T-helper 1 cell treated with Interleukin-12 subunit alpha and Interleukin-12 subunit beta and Interleukin-4 antibody, amounts not matched to agents 30 μg/mL and 1 μg/mL, for 36 hours (primary cell): ENCODE data around the gene CCDC112.

Source experiments
- H3K27ac Mint-ChIP-seq: one replicate; pipeline ENCODE4 v1.8.0; 2021; ENCODE audit warnings: mild to moderate bottlenecking, mixed read lengths
- H3K27me3 Mint-ChIP-seq: one replicate; pipeline ENCODE4 v1.8.0; 2021; ENCODE audit warnings: low read depth, mixed read lengths
- H3K36me3 Mint-ChIP-seq: one replicate; pipeline ENCODE4 v1.8.0; 2021; ENCODE audit warnings: low read depth, mixed read lengths
- H3K4me1 Mint-ChIP-seq: one replicate; pipeline ENCODE4 v1.8.0; 2021; ENCODE audit warnings: low read depth, mixed read lengths
- H3K4me3 Mint-ChIP-seq: one replicate; pipeline ENCODE4 v1.8.0; 2021; ENCODE audit warnings: mild to moderate bottlenecking, moderate library complexity, mixed read lengths
- H3K9me3 Mint-ChIP-seq: one replicate; pipeline ENCODE4 v1.8.0; 2021; ENCODE audit warnings: mixed read lengths

CCDC112 gene

GRCh38 chr5:115298811-115299210, 2.4 kb upstream of the CCDC112 start:
- Mint-ChIP-seq H3K27me3 (peaks cover 63% of the 10 kb centered on the region), H3K36me3 (no peaks in the 10 kb centered on the region), H3K9me3 (no peaks in the 10 kb centered on the region), H3K4me1 (peaks cover 6% of the 10 kb centered on the region), H3K27ac (no peak overlapping the region), H3K4me3 (no peak overlapping the region)

GRCh38 chr5:115297031-115297430, 577 bp upstream of the CCDC112 start:
- H3K27ac Mint-ChIP-seq: no peak overlapping the region
- peaks cover 64% of the 10 kb centered on the region for H3K27me3 Mint-ChIP-seq
- peaks cover 7% of the 10 kb centered on the region for H3K9me3 Mint-ChIP-seq
- peaks cover under 1% of the 10 kb centered on the region for H3K36me3 Mint-ChIP-seq
- no peak overlapping the region for H3K4me3 Mint-ChIP-seq
- H3K4me1 Mint-ChIP-seq: peaks cover 6% of the 10 kb centered on the region

- peaks cover 65% of the 10 kb centered on the region for H3K27me3 Mint-ChIP-seq
- peak overlapping the region; percentile 79 for H3K4me3 Mint-ChIP-seq
- peaks cover 2% of the 10 kb centered on the region for H3K36me3 Mint-ChIP-seq
- peaks cover 15% of the 10 kb centered on the region for H3K9me3 Mint-ChIP-seq
- no peak overlapping the region for H3K27ac Mint-ChIP-seq
- H3K4me1 Mint-ChIP-seq: peaks cover 6% of the 10 kb centered on the region
These were observed 704 bp downstream of the CCDC112 start for GRCh38 chr5:115295777-115296123.

GRCh38 chr5:115291397-115291796, 5.1 kb downstream of the CCDC112 start:
- peaks cover 2% of the 10 kb centered on the region for H3K36me3 Mint-ChIP-seq
- H3K4me3 Mint-ChIP-seq: no peak overlapping the region

GRCh38 chr5:115289104-115289503, 7.3 kb downstream of the CCDC112 start:
- peaks cover 2% of the 10 kb centered on the region for H3K36me3 Mint-ChIP-seq
- peaks cover 3% of the 10 kb centered on the region for H3K4me1 Mint-ChIP-seq
- no peak overlapping the region for H3K4me3 Mint-ChIP-seq
- H3K27ac Mint-ChIP-seq: no peak overlapping the region
- H3K9me3 Mint-ChIP-seq: peaks cover 15% of the 10 kb centered on the region
- peaks cover 40% of the 10 kb centered on the region for H3K27me3 Mint-ChIP-seq

More at GRCh38 chr5:115291397-115291796, 5.1 kb downstream of the CCDC112 start:
- H3K4me1 Mint-ChIP-seq: peaks cover 6% of the 10 kb centered on the region
- H3K9me3 Mint-ChIP-seq: peaks cover 15% of the 10 kb centered on the region
- peaks cover 53% of the 10 kb centered on the region for H3K27me3 Mint-ChIP-seq
- H3K27ac Mint-ChIP-seq: no peak overlapping the region

- H3K27me3 Mint-ChIP-seq: peaks cover 4% of the 10 kb centered on the region
- peaks cover 3% of the 10 kb centered on the region for H3K4me1 Mint-ChIP-seq
- no peak overlapping the region for H3K27ac Mint-ChIP-seq
- no peaks in the 10 kb centered on the region for H3K36me3 Mint-ChIP-seq
- H3K4me3 Mint-ChIP-seq: no peak overlapping the region
- H3K9me3 Mint-ChIP-seq: no peaks in the 10 kb centered on the region
These were observed 12.4 kb downstream of the CCDC112 start for GRCh38 chr5:115284021-115284420.

- Mint-ChIP-seq H3K4me1 (peaks cover 3% of the 10 kb centered on the region), H3K27me3 (peaks cover 4% of the 10 kb centered on the region), H3K9me3 (no peaks in the 10 kb centered on the region), H3K4me3 (no peak overlapping the region), H3K27ac (no peak overlapping the region), H3K36me3 (no peaks in the 10 kb centered on the region)
These were observed 14.3 kb downstream of the CCDC112 start for GRCh38 chr5:115282131-115282530.

- no peak overlapping the region for H3K4me3 Mint-ChIP-seq
- peaks cover 28% of the 10 kb centered on the region for H3K27me3 Mint-ChIP-seq
- H3K36me3 Mint-ChIP-seq: no peaks in the 10 kb centered on the region
- H3K27ac Mint-ChIP-seq: no peak overlapping the region
- no peaks in the 10 kb centered on the region for H3K9me3 Mint-ChIP-seq
- no peaks in the 10 kb centered on the region for H3K4me1 Mint-ChIP-seq
These were observed 21.9 kb downstream of the CCDC112 start for GRCh38 chr5:115274584-115274983.

- no peaks in the 10 kb centered on the region for H3K36me3 Mint-ChIP-seq
- H3K27me3 Mint-ChIP-seq: peaks cover 34% of the 10 kb centered on the region
- no peaks in the 10 kb centered on the region for H3K9me3 Mint-ChIP-seq
- H3K4me3 Mint-ChIP-seq: no peak overlapping the region
- H3K27ac Mint-ChIP-seq: no peak overlapping the region
- H3K4me1 Mint-ChIP-seq: no peaks in the 10 kb centered on the region
These were observed 24.0 kb downstream of the CCDC112 start for GRCh38 chr5:115272297-115272958.

- H3K9me3 Mint-ChIP-seq: no peaks in the 10 kb centered on the region
- H3K36me3 Mint-ChIP-seq: no peaks in the 10 kb centered on the region
- H3K27ac Mint-ChIP-seq: no peak overlapping the region
- no peak overlapping the region for H3K4me3 Mint-ChIP-seq
- peaks cover 34% of the 10 kb centered on the region for H3K27me3 Mint-ChIP-seq
- no peaks in the 10 kb centered on the region for H3K4me1 Mint-ChIP-seq
These were observed 25.0 kb downstream of the CCDC112 start for GRCh38 chr5:115271295-115272050.

- Mint-ChIP-seq H3K36me3 (peaks cover 8% of the 10 kb centered on the region), H3K9me3 (peaks cover 12% of the 10 kb centered on the region), H3K4me3 (no peak overlapping the region), H3K4me1 (peaks cover 3% of the 10 kb centered on the region), H3K27me3 (peaks cover 25% of the 10 kb centered on the region), H3K27ac (no peak overlapping the region)
These were observed 28.8 kb downstream of the CCDC112 start for GRCh38 chr5:115267617-115268016.

GRCh38 chr5:115265220-115265619, 31.2 kb downstream of the CCDC112 start:
- Mint-ChIP-seq H3K4me1 (peaks cover 15% of the 10 kb centered on the region), H3K9me3 (peaks cover 12% of the 10 kb centered on the region), H3K36me3 (peaks cover 12% of the 10 kb centered on the region), H3K27me3 (peaks cover 12% of the 10 kb centered on the region), H3K27ac (no peak overlapping the region), H3K4me3 (no peak overlapping the region)

- no peak overlapping the region for H3K4me3 Mint-ChIP-seq
- H3K9me3 Mint-ChIP-seq: peaks cover 12% of the 10 kb centered on the region
- H3K4me1 Mint-ChIP-seq: peaks cover 16% of the 10 kb centered on the region
- H3K36me3 Mint-ChIP-seq: peaks cover 12% of the 10 kb centered on the region
- H3K27ac Mint-ChIP-seq: no peak overlapping the region
- peaks cover 8% of the 10 kb centered on the region for H3K27me3 Mint-ChIP-seq
These were observed 31.7 kb downstream of the CCDC112 start for GRCh38 chr5:115264786-115265185.

- H3K27me3 Mint-ChIP-seq: no peaks in the 10 kb centered on the region
- peaks cover 26% of the 10 kb centered on the region for H3K4me1 Mint-ChIP-seq
- peak overlapping the region; percentile 92 for H3K4me3 Mint-ChIP-seq
- H3K36me3 Mint-ChIP-seq: peaks cover 14% of the 10 kb centered on the region
- H3K9me3 Mint-ChIP-seq: peaks cover 12% of the 10 kb centered on the region
- H3K27ac Mint-ChIP-seq: peak overlapping the region; percentile 87
These were observed 33.4 kb downstream of the CCDC112 start for GRCh38 chr5:115263078-115263380.

GRCh38 chr5:115262321-115263077, 34.0 kb downstream of the CCDC112 start, which contains the start of gene PGGT1B:
Gene PGGT1B, minus strand, starts transcription at chr5:115262877. Its CDS starts 26 bp downstream, at chr5:115262851.
- Mint-ChIP-seq H3K27ac (peak within 1 kb of the TSS; percentile 87), H3K36me3 (peaks cover 14% of the 10 kb centered on the region), H3K27me3 (no peaks in the 10 kb centered on the region), H3K4me1 (peaks cover 26% of the 10 kb centered on the region), H3K9me3 (peaks cover 12% of the 10 kb centered on the region), H3K4me3 (peak within 1 kb of the TSS; percentile 92)
